DMS153 treated with DMSO at 0.1 percent for 48 hours (cell line): ENCODE measurements around the gene SKIC8.
"Not testable (repeated sequence)": the region's sequence is repeated elsewhere in the genome, so short reads cannot be mapped to it uniquely, and the experiment has no call there.

ENCODE experiments used
- DNase-seq: peaks from one replicate; lab custom pipeline; 2025; ENCODE audit not compliant: unreplicated experiment; lab: John Stamatoyannopoulos, UW

The SKIC8 gene

GRCh38 chr15:78257681-78258080, 41.7 kb downstream of the SKIC8 start:
- DNase-seq: no peak

GRCh38 chr15:78256044-78256437, 43.4 kb downstream of the SKIC8 start:
- no peak for DNase-seq

- DNase-seq: no peak
Observed at GRCh38 chr15:78255421-78256043, 43.9 kb downstream of the SKIC8 start.

- DNase-seq: no peak
Observed at GRCh38 chr15:78251136-78251535, 48.3 kb downstream of the SKIC8 start.

GRCh38 chr15:78249131-78249530, 50.3 kb downstream of the SKIC8 start:
- DNase-seq: no peak

- no peak for DNase-seq
Observed at GRCh38 chr15:78247911-78248310, 51.5 kb downstream of the SKIC8 start.

- not testable (repeated sequence) for DNase-seq
Observed at GRCh38 chr15:78245976-78246620, 53.3 kb downstream of the SKIC8 start.

GRCh38 chr15:78245392-78245791, 54.0 kb downstream of the SKIC8 start:
- DNase-seq: not testable (repeated sequence)

- DNase-seq: no peak
Observed at GRCh38 chr15:78244893-78245292, 54.5 kb downstream of the SKIC8 start.

GRCh38 chr15:78244101-78244500, 55.3 kb downstream of the SKIC8 start:
- DNase-seq: no peak

- no peak for DNase-seq
Observed at GRCh38 chr15:78243491-78243941, 55.9 kb downstream of the SKIC8 start.

- DNase-seq: no peak
Observed at GRCh38 chr15:78243058-78243457, 56.4 kb downstream of the SKIC8 start.

GRCh38 chr15:78242128-78242527, 57.3 kb downstream of the SKIC8 start:
- no peak for DNase-seq

GRCh38 chr15:78241017-78241416, 58.4 kb downstream of the SKIC8 start:
- DNase-seq: no peak

- DNase-seq: no peak
Observed at GRCh38 chr15:78239811-78240210, 59.6 kb downstream of the SKIC8 start.

GRCh38 chr15:78237146-78237545, 62.3 kb downstream of the SKIC8 start:
- DNase-seq: no peak

- no peak for DNase-seq
Observed at GRCh38 chr15:78236491-78236890, 62.9 kb downstream of the SKIC8 start.

GRCh38 chr15:78234515-78235040, 64.8 kb downstream of the SKIC8 start, which contains the start of gene ACSBG1:
TSS of gene ACSBG1 (minus strand) at chr15:78234565. CDS start at chr15:78234501, 64 bp downstream.
- DNase-seq: no peak

- no peak for DNase-seq
Observed at GRCh38 chr15:78233496-78233895, 65.9 kb downstream of the SKIC8 start.
